Bronchial epithelial cell (primary cell): ENCODE results near the gene BLID. TPM values are rescaled to one million over a fixed set of nuclear protein-coding genes. Genes with fewer than 3 reads are reported as not detected.

Source experiments
- DNase-seq: peaks from one replicate; pipeline ENCODE4 v3.0.0-alpha.2; 2010; ENCODE audit warnings: low read depth
- FAIRE-seq: peaks from 2 replicates; lab custom pipeline; 2011; peaks lifted over from hg19 to GRCh38; lab: Jason Lieb, UNC
- H3K27me3 ChIP-seq: 2 replicates; pipeline ENCODE4 v1.5.1; 2011; ENCODE audit warnings: low read length; ENCODE audit not compliant: control insufficient read depth, insufficient read depth
- H3K36me3 ChIP-seq: 2 replicates; pipeline ENCODE4 v1.5.1; 2011; ENCODE audit warnings: low read length; ENCODE audit not compliant: control insufficient read depth, insufficient read depth
- H3K4me3 ChIP-seq: 2 replicates; pipeline ENCODE4 v1.5.1; 2011; ENCODE audit warnings: mild to moderate bottlenecking, low read depth, low read length, control low read depth
- total RNA-seq: library from RNA; depleted of rRNA; stranded (reverse); fragments of >200 nt; gene quantifications from 2 replicates; pipeline ENCODE4 v1.2.1, GENCODE V29; 2014
- TF ChIP-seq, protein P1 (sequence below): IDR thresholded peaks from 2 replicates; pipeline ENCODE4 v1.5.1; 2011; ENCODE audit warnings: mild to moderate bottlenecking, moderate library complexity, low read length, control low read depth, inconsistent platforms; ENCODE audit not compliant: insufficient read depth, severe bottlenecking

Gene BLID
- total RNA-seq, 1 donor from 2014 or later: not detected

DNA sequence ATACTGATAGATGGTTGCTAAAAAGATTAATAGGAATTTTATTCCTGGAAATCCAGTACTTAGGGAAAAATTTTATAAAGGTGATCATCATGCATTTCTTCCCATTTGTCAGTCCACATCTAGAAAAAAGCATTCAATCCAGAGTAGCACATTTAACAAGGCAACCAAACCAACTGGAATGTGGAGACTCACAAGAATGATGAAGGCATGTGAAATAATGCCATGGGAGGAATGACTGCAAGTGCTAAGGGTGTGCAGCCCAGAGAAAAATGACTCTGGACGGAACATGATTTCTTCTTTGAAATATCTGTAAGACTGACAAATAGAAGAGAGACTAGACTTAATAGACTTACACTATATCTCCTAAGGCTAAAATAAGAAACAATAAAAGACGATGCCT lies 33.8 kb downstream of the BLID start:
- Histone ChIP-seq H3K4me3 (no peak overlapping the region), H3K36me3 (no peaks in the 10 kb centered on the region), H3K27me3 (no peaks in the 10 kb centered on the region)
- DNase-seq: no peak
- TF ChIP-seq, protein P1, sequence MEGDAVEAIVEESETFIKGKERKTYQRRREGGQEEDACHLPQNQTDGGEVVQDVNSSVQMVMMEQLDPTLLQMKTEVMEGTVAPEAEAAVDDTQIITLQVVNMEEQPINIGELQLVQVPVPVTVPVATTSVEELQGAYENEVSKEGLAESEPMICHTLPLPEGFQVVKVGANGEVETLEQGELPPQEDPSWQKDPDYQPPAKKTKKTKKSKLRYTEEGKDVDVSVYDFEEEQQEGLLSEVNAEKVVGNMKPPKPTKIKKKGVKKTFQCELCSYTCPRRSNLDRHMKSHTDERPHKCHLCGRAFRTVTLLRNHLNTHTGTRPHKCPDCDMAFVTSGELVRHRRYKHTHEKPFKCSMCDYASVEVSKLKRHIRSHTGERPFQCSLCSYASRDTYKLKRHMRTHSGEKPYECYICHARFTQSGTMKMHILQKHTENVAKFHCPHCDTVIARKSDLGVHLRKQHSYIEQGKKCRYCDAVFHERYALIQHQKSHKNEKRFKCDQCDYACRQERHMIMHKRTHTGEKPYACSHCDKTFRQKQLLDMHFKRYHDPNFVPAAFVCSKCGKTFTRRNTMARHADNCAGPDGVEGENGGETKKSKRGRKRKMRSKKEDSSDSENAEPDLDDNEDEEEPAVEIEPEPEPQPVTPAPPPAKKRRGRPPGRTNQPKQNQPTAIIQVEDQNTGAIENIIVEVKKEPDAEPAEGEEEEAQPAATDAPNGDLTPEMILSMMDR: no peak
- no peak for FAIRE-seq

DNA sequence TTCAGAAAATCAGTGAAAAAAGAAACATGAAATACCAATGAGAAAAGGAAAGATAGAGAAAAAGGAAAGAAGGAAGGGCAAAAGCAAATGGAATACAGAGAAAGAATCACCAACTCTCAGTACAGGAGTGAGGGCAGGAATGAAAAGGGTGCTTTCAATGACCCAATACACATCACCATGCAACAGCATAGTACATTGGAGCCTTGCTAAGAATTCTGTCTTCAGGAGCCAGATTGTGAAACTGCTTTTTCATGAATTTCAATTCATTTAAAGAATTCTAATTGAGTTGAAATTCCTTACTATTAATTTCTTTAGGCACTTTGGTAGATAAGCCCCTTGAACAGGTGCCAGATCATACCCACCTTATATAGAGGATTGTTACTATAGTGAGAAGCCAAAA lies 34.9 kb downstream of the BLID start:
- DNase-seq (no peak), FAIRE-seq (no peak)
- Histone ChIP-seq H3K36me3 (no peaks in the 10 kb centered on the region), H3K4me3 (no peak overlapping the region), H3K27me3 (no peaks in the 10 kb centered on the region)
- TF ChIP-seq, protein P1: no peak

DNA sequence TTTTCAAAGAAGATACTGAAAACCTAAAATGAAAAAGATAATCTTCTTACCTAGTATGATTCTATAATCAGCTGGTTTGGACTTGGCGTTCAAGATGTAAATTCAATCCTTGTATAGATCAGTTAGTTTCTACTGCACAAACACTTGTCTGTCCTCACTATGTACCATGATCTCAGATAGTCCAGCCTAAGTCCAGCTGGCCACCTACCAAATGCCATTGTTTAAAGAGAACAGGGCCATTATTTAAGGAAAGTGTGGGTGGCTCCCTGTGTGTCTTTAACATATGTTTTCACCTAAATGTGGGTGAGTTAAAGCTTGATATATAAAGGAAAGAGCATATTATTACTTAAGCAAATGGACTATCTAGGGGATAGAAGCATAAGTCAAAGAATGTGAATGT lies 38.6 kb downstream of the BLID start:
- no peak overlapping the region for H3K4me3 ChIP-seq
- no peaks in the 10 kb centered on the region for H3K36me3 ChIP-seq
- no peak for DNase-seq
- no peaks in the 10 kb centered on the region for H3K27me3 ChIP-seq
- FAIRE-seq: no peak
- TF ChIP-seq, protein P1: no peak

DNA sequence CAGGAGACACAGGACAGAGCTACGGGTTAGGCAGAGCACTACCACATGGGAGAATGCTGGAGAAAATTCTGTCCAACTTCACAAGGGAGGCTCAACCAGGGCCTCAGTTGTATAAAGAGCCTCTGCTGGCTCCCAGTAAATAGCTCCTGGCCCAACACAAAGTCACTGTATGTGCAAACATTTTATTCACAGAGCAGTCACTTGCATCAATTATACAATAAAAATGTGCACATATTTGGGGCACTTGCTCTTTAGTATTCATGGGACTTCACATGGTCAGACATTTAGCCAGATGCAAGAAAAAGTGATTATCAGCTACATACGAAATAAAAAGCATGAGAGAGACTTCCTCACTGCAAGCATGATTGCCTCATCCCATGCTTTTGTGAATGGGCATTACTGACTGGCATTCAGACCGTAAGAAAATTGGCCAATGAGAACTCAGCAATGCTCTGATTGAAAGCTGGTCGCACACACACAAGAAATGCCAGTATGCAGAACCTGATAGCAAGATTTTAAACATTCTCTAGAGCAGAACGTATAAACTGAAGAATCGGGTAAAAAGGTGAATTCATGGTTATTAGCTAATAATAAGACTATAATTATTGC lies 39.4 kb downstream of the BLID start:
- Histone ChIP-seq H3K4me3 (no peak overlapping the region), H3K27me3 (no peaks in the 10 kb centered on the region), H3K36me3 (no peaks in the 10 kb centered on the region)
- DNase-seq: no peak
- TF ChIP-seq, protein P1: no peak
- no peak for FAIRE-seq

DNA sequence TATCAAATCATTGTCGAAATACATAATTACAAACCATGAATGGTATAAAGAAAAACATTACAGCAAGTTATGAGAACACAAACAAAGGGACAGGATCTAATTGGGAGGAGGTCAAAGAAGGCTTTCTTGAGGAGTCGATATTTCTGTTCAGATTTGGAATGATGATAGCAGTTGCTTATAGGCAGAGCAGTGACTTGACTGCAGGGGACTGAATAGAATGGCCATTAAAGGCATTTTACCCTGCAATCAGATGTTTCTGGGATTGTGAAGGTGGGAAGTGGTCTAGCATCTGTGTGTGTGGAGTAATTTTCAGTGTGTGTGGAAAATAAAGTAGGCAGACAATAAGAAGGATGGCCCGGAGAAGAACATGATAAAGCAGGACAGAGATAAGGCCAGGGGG lies 41.0 kb downstream of the BLID start:
- Histone ChIP-seq H3K27me3 (no peaks in the 10 kb centered on the region), H3K4me3 (no peak overlapping the region), H3K36me3 (no peaks in the 10 kb centered on the region)
- no peak for FAIRE-seq
- DNase-seq: no peak
- TF ChIP-seq, protein P1: no peak

DNA sequence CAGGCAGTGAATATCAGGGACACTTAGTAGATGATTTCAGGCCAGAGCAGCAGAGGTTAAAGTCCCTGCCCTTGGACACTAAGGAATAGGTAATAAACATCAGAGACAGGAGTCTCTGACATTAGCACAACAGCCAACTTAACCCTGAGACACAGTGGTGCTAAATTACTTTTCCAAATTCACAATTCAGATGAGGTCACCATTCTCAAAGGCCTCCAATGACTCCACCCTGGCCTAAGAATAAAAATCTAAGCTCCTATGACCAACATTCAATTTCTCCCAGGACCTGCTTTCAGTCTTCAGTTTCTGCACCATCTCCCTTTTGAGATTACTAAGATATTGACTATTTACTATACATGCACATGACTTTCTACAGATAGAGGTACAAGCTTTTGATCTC lies 42.0 kb downstream of the BLID start:
- DNase-seq (no peak), FAIRE-seq (no peak)
- H3K36me3 ChIP-seq: no peaks in the 10 kb centered on the region
- no peaks in the 10 kb centered on the region for H3K27me3 ChIP-seq
- TF ChIP-seq, protein P1: no peak
- H3K4me3 ChIP-seq: no peak overlapping the region
